Neural cell (in vitro differentiated cells): Measurements from ENCODE around the gene SUCLG2. TPM values are rescaled to one million over a fixed set of nuclear protein-coding genes. Genes with fewer than 3 reads are reported as not detected.

Experiments used
- H2AFZ ChIP-seq: fragments of 200-600, 300-800 bp; sonication (generic), shearing (Covaris generic); 2 replicates; pipeline ENCODE4 v1.6.0; 2014; ENCODE audit warnings: low read depth, mild to moderate bottlenecking, antibody characterized with exemption, low read length, moderate library complexity
- H3F3A ChIP-seq: fragments of 200-600 bp; shearing (Covaris generic); 2 replicates; pipeline ENCODE4 v1.6.1; 2016; ENCODE audit warnings: mild to moderate bottlenecking, moderate library complexity, mixed read lengths, antibody characterized with exemption, low read length; ENCODE audit not compliant: insufficient read depth, poor library complexity, severe bottlenecking
- H3K27ac ChIP-seq: fragments of 200-600, 300-800 bp; sonication (generic), shearing (Covaris generic); 2 replicates; pipeline ENCODE4 v1.5.1; 2014; ENCODE audit warnings: mild to moderate bottlenecking, low read length, moderate library complexity
- H3K27me3 ChIP-seq: fragments of 300-800, 200-600 bp; sonication (generic), shearing (Covaris generic); 2 replicates; pipeline ENCODE4 v1.6.0; 2014; ENCODE audit warnings: mild to moderate bottlenecking, low read depth, low read length, moderate library complexity; ENCODE audit not compliant: insufficient read depth
- H3K36me3 ChIP-seq: fragments of 300-800, 200-600 bp; sonication (generic), shearing (Covaris generic); 2 replicates; pipeline ENCODE4 v1.5.1; 2014; ENCODE audit warnings: mild to moderate bottlenecking, antibody characterized with exemption, low read length, moderate library complexity; ENCODE audit not compliant: insufficient read depth
- H3K4me2 ChIP-seq: fragments of 300-800, 200-600 bp; sonication (generic), shearing (Covaris generic); 2 replicates; pipeline ENCODE4 v1.6.0; 2014; ENCODE audit warnings: mild to moderate bottlenecking, low read length
- H3K4me3 ChIP-seq: fragments of 300-800, 200-600 bp; sonication (generic), shearing (Covaris generic); 2 replicates; pipeline ENCODE4 v1.5.1; 2014; ENCODE audit warnings: mild to moderate bottlenecking, low read length, moderate library complexity
- H3K79me2 ChIP-seq: fragments of 200-600 bp; shearing (Covaris generic); replicated peaks from 2 replicates; pipeline ENCODE4 v1.6.0; 2014; ENCODE audit warnings: mild to moderate bottlenecking, low read length, moderate library complexity; ENCODE audit not compliant: insufficient read depth
- H3K9ac ChIP-seq: fragments of 300-800, 200-600 bp; sonication (generic), shearing (Covaris generic); 2 replicates; pipeline ENCODE4 v1.6.1; 2016; ENCODE audit warnings: mild to moderate bottlenecking, low read length, mixed read lengths
- H3K9me2 ChIP-seq: fragments of 200-600 bp; shearing (Covaris generic); 2 replicates; pipeline ENCODE4 v1.6.1; 2016; ENCODE audit warnings: mild to moderate bottlenecking, low read length, mixed read lengths; ENCODE audit not compliant: insufficient read depth
- H3K9me3 ChIP-seq: fragments of 200-600, 300-800 bp; sonication (generic), shearing (Covaris generic); 2 replicates; pipeline ENCODE4 v1.6.1; 2016; ENCODE audit warnings: mild to moderate bottlenecking, mixed run types, low read length, moderate library complexity, mixed read lengths
- H4K20me1 ChIP-seq: fragments of 200-600 bp; shearing (Covaris generic); 2 replicates; pipeline ENCODE4 v1.6.1; 2016; ENCODE audit warnings: mild to moderate bottlenecking, mixed run types; ENCODE audit not compliant: insufficient read depth
- CTCF ChIP-seq: fragments of 450-650 bp; IDR thresholded peaks from 2 replicates; pipeline ENCODE4 v1.5.1; 2014; ENCODE audit warnings: antibody characterized with exemption, mild to moderate bottlenecking, moderate library complexity; ENCODE audit not compliant: poor library complexity, severe bottlenecking
- EP300 ChIP-seq: fragments of 450-650 bp; conservative IDR thresholded peaks from 2 replicates; pipeline ENCODE4 v1.6.1; 2014; ENCODE audit warnings: antibody characterized with exemption, mild to moderate bottlenecking, moderate library complexity; ENCODE audit not compliant: poor library complexity, severe bottlenecking
- EZH2 ChIP-seq: fragments of 200-600, 300-800 bp; shearing (Covaris generic), sonication (generic); IDR thresholded peaks from 2 replicates; pipeline ENCODE4 v1.6.1; 2014; ENCODE audit warnings: antibody characterized with exemption, low read length, borderline replicate concordance, mild to moderate bottlenecking; ENCODE audit not compliant: insufficient read depth, poor library complexity, severe bottlenecking
- MXI1 ChIP-seq: fragments of 450-650 bp; conservative IDR thresholded peaks from 2 replicates; pipeline ENCODE4 v1.6.1; 2014; ENCODE audit warnings: antibody characterized with exemption, mild to moderate bottlenecking; ENCODE audit not compliant: poor library complexity, severe bottlenecking
- POLR2AphosphoS5 ChIP-seq: IDR thresholded peaks from 2 replicates; pipeline ENCODE4 v1.6.1; 2012
- RAD21 ChIP-seq: fragments of 450-650 bp; conservative IDR thresholded peaks from 2 replicates; pipeline ENCODE4 v1.6.1; 2014; ENCODE audit warnings: antibody characterized with exemption, mild to moderate bottlenecking, moderate library complexity
- REST ChIP-seq: IDR thresholded peaks from 2 replicates; pipeline ENCODE4 v1.6.1; 2012; ENCODE audit warnings: borderline replicate concordance
- SMC3 ChIP-seq: fragments of 450-650 bp; conservative IDR thresholded peaks from 2 replicates; pipeline ENCODE4 v1.6.1; 2014; ENCODE audit warnings: antibody characterized with exemption, mild to moderate bottlenecking, moderate library complexity; ENCODE audit not compliant: poor library complexity
- TAF1 ChIP-seq: IDR thresholded peaks from 2 replicates; pipeline ENCODE4 v1.6.1; 2012; ENCODE audit warnings: low read depth
- polyA plus RNA-seq: library from polyadenylated mRNA; depleted of rRNA; stranded (reverse); fragments of >200 nt; gene quantifications from 2 replicates; pipeline ENCODE4 v1.2.3, GENCODE V29; 2014

The SUCLG2 gene
- polyA plus RNA-seq, 1 donor from 2014 or later = 0.15 TPM

DNA sequence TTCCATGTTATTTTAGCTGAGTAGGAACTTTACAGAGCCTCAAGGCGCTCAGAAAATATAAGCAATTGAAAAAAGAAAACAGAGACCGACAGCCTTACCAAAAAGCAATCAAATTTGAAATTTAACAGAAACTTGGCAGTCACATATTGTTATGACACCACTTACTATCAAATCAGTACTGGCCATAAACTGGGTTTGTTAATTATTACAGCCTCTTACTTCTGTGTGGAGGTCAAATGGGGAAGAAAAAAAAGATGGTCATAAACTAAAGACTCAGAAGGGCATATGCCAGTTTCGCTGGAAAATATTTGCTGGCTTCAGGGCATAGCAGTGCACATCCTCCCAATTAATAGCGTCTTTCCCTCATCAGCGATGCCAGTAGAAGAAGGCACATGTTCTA is 45.5 kb upstream of the SUCLG2 start:
- no peaks in the 10 kb centered on the region for H3F3A ChIP-seq
- H2AFZ ChIP-seq = no peak overlapping the region
- H3K79me2 ChIP-seq = no peaks in the 10 kb centered on the region
- no peak for TF ChIP-seq EZH2
- no peaks in the 10 kb centered on the region for H3K36me3 ChIP-seq
- no peak overlapping the region for H3K4me2 ChIP-seq
- H3K4me3 ChIP-seq = no peak overlapping the region
- no peak overlapping the region for H3K27ac ChIP-seq
- no peaks in the 10 kb centered on the region for H3K9me3 ChIP-seq
- H3K27me3 ChIP-seq = no peaks in the 10 kb centered on the region
- H4K20me1 ChIP-seq = no peaks in the 10 kb centered on the region
- no peak overlapping the region for H3K9ac ChIP-seq
- no peaks in the 10 kb centered on the region for H3K9me2 ChIP-seq

- Histone ChIP-seq H3K27ac (no peak overlapping the region), H3K9ac (no peak overlapping the region), H3K36me3 (no peaks in the 10 kb centered on the region), H3F3A (no peaks in the 10 kb centered on the region), H4K20me1 (no peaks in the 10 kb centered on the region), H2AFZ (no peak overlapping the region), H3K79me2 (no peaks in the 10 kb centered on the region), H3K4me2 (no peak overlapping the region), H3K4me3 (no peak overlapping the region), H3K9me2 (no peaks in the 10 kb centered on the region), H3K9me3 (no peaks in the 10 kb centered on the region), H3K27me3 (no peaks in the 10 kb centered on the region)
- TF ChIP-seq EZH2 (no peak), SMC3 (no peak), TAF1 (no peak), RAD21 (no peak), MXI1 (no peak), REST (no peak), POLR2AphosphoS5 (no peak)
Measured at GRCh38 chr3:67692621-67693020, 38.2 kb upstream of the SUCLG2 start.

GRCh38 chr3:67691926-67692325 is 37.5 kb upstream of the SUCLG2 start:
- H3K9me2 ChIP-seq = no peaks in the 10 kb centered on the region
- H3K27me3 ChIP-seq = no peaks in the 10 kb centered on the region
- TF ChIP-seq CTCF (no peak), EP300 (no peak), MXI1 (no peak), SMC3 (no peak), RAD21 (no peak), REST (no peak), POLR2AphosphoS5 (no peak), EZH2 (no peak), TAF1 (no peak)
- H3F3A ChIP-seq = no peaks in the 10 kb centered on the region
- H3K36me3 ChIP-seq = no peaks in the 10 kb centered on the region
- H3K9me3 ChIP-seq = no peaks in the 10 kb centered on the region
- no peaks in the 10 kb centered on the region for H4K20me1 ChIP-seq
- H3K9ac ChIP-seq = no peak overlapping the region
- H3K79me2 ChIP-seq = no peaks in the 10 kb centered on the region
- no peak overlapping the region for H3K27ac ChIP-seq
- H3K4me2 ChIP-seq = no peak overlapping the region
- H2AFZ ChIP-seq = no peak overlapping the region
- H3K4me3 ChIP-seq = no peak overlapping the region
